Measurements from ENCODE around the gene PLA2G6.

GRCh38 chr22:38088629-38089473 is 92.8 kb downstream of the PLA2G6 start:
- TF ChIP-seq CTCF (IDR thresholded peaks at IDR 0.05) (no peak), POLR2A (IDR thresholded peaks at IDR 0.05) (no peak)
